Smooth muscle cell (in vitro differentiated cells): ENCODE data around the gene MDFIC. TPM values are rescaled to one million over a fixed set of nuclear protein-coding genes. Genes with fewer than 3 reads are reported as not detected.

Experiments used
- DNase-seq: peaks from one replicate; lab custom pipeline; 2025; ENCODE audit not compliant: unreplicated experiment; lab: John Stamatoyannopoulos, UW
- H2AFZ ChIP-seq: fragments of 200-600 bp; sonication (generic); 2 replicates; pipeline ENCODE4 v1.6.0; 2016; ENCODE audit warnings: antibody characterized with exemption, low read depth, mild to moderate bottlenecking
- H3F3A ChIP-seq: fragments of 200-600 bp; sonication (generic); 2 replicates; pipeline ENCODE4 v1.6.0; 2017; ENCODE audit warnings: antibody characterized with exemption, low read depth
- H3K27ac ChIP-seq: fragments of 200-600 bp; sonication (generic); 2 replicates; pipeline ENCODE4 v1.5.1; 2016; ENCODE audit warnings: low read depth, mild to moderate bottlenecking
- H3K27me3 ChIP-seq: fragments of 200-600 bp; sonication (generic); 2 replicates; pipeline ENCODE4 v1.6.1; 2016; ENCODE audit warnings: low read depth, mild to moderate bottlenecking
- H3K36me3 ChIP-seq: fragments of 200-600 bp; sonication (generic); 2 replicates; pipeline ENCODE4 v1.5.1; 2016; ENCODE audit warnings: low read depth
- H3K4me1 ChIP-seq: fragments of 200-600 bp; sonication (generic); 2 replicates; pipeline ENCODE4 v1.5.1; 2016; ENCODE audit warnings: low read depth
- H3K4me2 ChIP-seq: fragments of 200-600 bp; sonication (generic); 2 replicates; pipeline ENCODE4 v1.6.0; 2016; ENCODE audit warnings: mild to moderate bottlenecking
- H3K4me3 ChIP-seq: fragments of 200-600 bp; sonication (generic); 2 replicates; pipeline ENCODE4 v1.5.1; 2016; ENCODE audit warnings: mild to moderate bottlenecking
- H3K79me2 ChIP-seq: fragments of 200-600 bp; sonication (generic); 2 replicates; pipeline ENCODE4 v1.6.0; 2016; ENCODE audit warnings: low read depth, mild to moderate bottlenecking
- H3K9ac ChIP-seq: fragments of 200-600 bp; sonication (generic); 2 replicates; pipeline ENCODE4 v1.6.0; 2016; ENCODE audit warnings: low read depth
- H3K9me3 ChIP-seq: fragments of 200-600 bp; sonication (generic); replicated peaks from 2 replicates; pipeline ENCODE4 v1.5.1; 2016; ENCODE audit warnings: low read depth
- H4K20me1 ChIP-seq: fragments of 200-600 bp; sonication (generic); 2 replicates; pipeline ENCODE4 v1.6.0; 2016; ENCODE audit warnings: low read depth
- WGBS: methylation state at CpG from one replicate; pipeline ENCODE4 v1.1.7; 2016; ENCODE audit warnings: low lambda C conversion rate; 5-methylcytosine and 5-hydroxymethylcytosine counted together
- polyA plus RNA-seq: library from polyadenylated mRNA; unstranded; fragments of >200 nt; fragmentation: Nextera tagmentation; extraction: Ambion mirVana; gene quantifications from 2 replicates; pipeline ENCODE4 v1.2.1, GENCODE V29; 2016
- total RNA-seq: library from RNA; depleted of rRNA; stranded (reverse); fragments of >200 nt; gene quantifications from 2 replicates; pipeline ENCODE4 v1.2.3, GENCODE V29; 2014
- TF ChIP-seq, protein P1 (sequence below): fragments of 200-600 bp; sonication (generic); IDR thresholded peaks from 2 replicates; pipeline ENCODE4 v1.5.1; 2017; ENCODE audit warnings: borderline replicate concordance, mild to moderate bottlenecking, antibody characterized with exemption; ENCODE audit not compliant: insufficient read depth, poor library complexity, severe bottlenecking

Gene MDFIC
- total and polyA plus RNA-seq, 2 experiments from 2014 or later: 17.5 to 37.0 TPM

- WGBS: 0% methylated on average over 4 of the region's 4 CpGs
- H3K36me3 ChIP-seq: no peaks in the 10 kb centered on the region
- peaks cover 10% of the 10 kb centered on the region for H3K4me1 ChIP-seq
- TF ChIP-seq, protein P1, sequence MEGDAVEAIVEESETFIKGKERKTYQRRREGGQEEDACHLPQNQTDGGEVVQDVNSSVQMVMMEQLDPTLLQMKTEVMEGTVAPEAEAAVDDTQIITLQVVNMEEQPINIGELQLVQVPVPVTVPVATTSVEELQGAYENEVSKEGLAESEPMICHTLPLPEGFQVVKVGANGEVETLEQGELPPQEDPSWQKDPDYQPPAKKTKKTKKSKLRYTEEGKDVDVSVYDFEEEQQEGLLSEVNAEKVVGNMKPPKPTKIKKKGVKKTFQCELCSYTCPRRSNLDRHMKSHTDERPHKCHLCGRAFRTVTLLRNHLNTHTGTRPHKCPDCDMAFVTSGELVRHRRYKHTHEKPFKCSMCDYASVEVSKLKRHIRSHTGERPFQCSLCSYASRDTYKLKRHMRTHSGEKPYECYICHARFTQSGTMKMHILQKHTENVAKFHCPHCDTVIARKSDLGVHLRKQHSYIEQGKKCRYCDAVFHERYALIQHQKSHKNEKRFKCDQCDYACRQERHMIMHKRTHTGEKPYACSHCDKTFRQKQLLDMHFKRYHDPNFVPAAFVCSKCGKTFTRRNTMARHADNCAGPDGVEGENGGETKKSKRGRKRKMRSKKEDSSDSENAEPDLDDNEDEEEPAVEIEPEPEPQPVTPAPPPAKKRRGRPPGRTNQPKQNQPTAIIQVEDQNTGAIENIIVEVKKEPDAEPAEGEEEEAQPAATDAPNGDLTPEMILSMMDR: no peak
- H3K4me2 ChIP-seq: peak overlapping the region; percentile 85
- H3K9ac ChIP-seq: peak overlapping the region; percentile 22
- no peaks in the 10 kb centered on the region for H3K9me3 ChIP-seq
- H3K4me3 ChIP-seq: peak overlapping the region; percentile 90
- no peaks in the 10 kb centered on the region for H3K27me3 ChIP-seq
- no peaks in the 10 kb centered on the region for H3F3A ChIP-seq
- peak overlapping the region; percentile 82 for H3K27ac ChIP-seq
- H2AFZ ChIP-seq: peak overlapping the region; percentile 98
- no peak for DNase-seq
- no peaks in the 10 kb centered on the region for H4K20me1 ChIP-seq
- peaks cover 49% of the 10 kb centered on the region for H3K79me2 ChIP-seq
These were observed 1.5 kb downstream of the MDFIC start for GRCh38 chr7:114923403-114923713.

- Histone ChIP-seq H3K4me3 (peak overlapping the region; percentile 90), H3K9ac (peak overlapping the region; percentile 22), H3K4me2 (peak overlapping the region; percentile 85), H3K4me1 (peaks cover 10% of the 10 kb centered on the region), H3K27ac (peak overlapping the region; percentile 82), H3K79me2 (peaks cover 57% of the 10 kb centered on the region), H2AFZ (peak overlapping the region; percentile 98), H3K27me3 (no peaks in the 10 kb centered on the region), H3K9me3 (no peaks in the 10 kb centered on the region), H3F3A (no peaks in the 10 kb centered on the region), H3K36me3 (no peaks in the 10 kb centered on the region), H4K20me1 (no peaks in the 10 kb centered on the region)
- no peak for DNase-seq
- 59% methylated on average over 4 of the region's 4 CpGs for WGBS
- TF ChIP-seq, protein P1: no peak
These were observed 2.3 kb downstream of the MDFIC start for GRCh38 chr7:114924038-114924712.

DNA sequence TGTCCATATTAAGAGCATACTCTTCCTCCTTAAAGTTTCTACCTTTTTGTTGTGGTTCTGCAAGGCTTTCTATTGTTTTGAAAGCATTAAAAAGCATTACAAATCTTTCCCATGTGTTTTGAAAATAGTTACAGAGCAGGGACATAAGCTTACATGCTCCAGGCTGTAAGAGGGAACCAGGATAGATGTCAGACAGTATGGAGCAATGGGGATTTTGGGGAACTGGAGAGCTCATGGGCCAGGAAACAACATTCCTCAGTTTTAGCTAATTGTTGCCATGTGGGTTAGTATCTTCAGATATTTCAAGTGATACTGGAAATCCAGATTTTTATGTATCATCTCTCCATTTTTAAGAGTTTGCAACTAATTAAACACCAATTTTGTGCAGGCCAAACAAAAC, 3.5 kb downstream of the MDFIC start:
- Histone ChIP-seq H4K20me1 (peaks cover 2% of the 10 kb centered on the region), H3K27me3 (no peaks in the 10 kb centered on the region), H3K9ac (no peak overlapping the region), H3K79me2 (peaks cover 62% of the 10 kb centered on the region), H3K36me3 (no peaks in the 10 kb centered on the region), H2AFZ (no peak overlapping the region), H3F3A (no peaks in the 10 kb centered on the region), H3K4me1 (peaks cover 22% of the 10 kb centered on the region), H3K4me3 (no peak overlapping the region), H3K9me3 (no peaks in the 10 kb centered on the region), H3K4me2 (no peak overlapping the region), H3K27ac (no peak overlapping the region)
- DNase-seq: no peak
- TF ChIP-seq, protein P1: no peak

DNA sequence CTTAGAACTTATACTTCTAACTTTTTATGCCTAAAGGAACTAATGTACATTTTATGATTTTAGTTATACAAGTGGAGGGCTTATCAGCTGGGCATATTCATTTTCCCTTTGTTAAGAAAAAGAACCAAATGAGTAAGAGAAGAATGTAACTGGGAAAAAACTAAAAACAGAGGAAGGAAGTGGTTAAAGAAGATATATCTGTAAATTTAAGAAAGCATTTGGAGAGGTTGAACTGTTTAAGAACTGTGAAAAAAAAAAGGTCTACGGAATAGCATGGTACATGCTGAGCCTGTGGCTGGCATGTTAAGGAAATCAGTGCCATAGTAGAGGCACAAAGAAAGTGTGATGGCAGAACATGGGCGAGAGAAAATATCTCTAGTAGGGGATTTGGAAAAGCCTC, 6.2 kb downstream of the MDFIC start:
- Histone ChIP-seq H3K4me2 (no peak overlapping the region), H3K27ac (no peak overlapping the region), H3F3A (no peaks in the 10 kb centered on the region), H3K36me3 (no peaks in the 10 kb centered on the region), H3K4me1 (peaks cover 26% of the 10 kb centered on the region), H3K27me3 (no peaks in the 10 kb centered on the region), H3K9ac (no peak overlapping the region), H2AFZ (no peak overlapping the region), H3K4me3 (no peak overlapping the region), H3K9me3 (no peaks in the 10 kb centered on the region), H4K20me1 (peaks cover 9% of the 10 kb centered on the region), H3K79me2 (peaks cover 81% of the 10 kb centered on the region)
- TF ChIP-seq, protein P1: no peak
- WGBS: 74% methylated on average over 2 of the region's 2 CpGs
- no peak for DNase-seq
